Measurements from ENCODE around the gene STK17A. TPM values are rescaled to one million over a fixed set of nuclear protein-coding genes. Genes with fewer than 3 reads are reported as not detected.
A peak's percentile ranks its signal among the peaks of the same experiment; 100 is the strongest.

The STK17A gene
- polyA plus RNA-seq, 4 donors: 6.6 to 13.3 (median 11.5) TPM

DNA sequence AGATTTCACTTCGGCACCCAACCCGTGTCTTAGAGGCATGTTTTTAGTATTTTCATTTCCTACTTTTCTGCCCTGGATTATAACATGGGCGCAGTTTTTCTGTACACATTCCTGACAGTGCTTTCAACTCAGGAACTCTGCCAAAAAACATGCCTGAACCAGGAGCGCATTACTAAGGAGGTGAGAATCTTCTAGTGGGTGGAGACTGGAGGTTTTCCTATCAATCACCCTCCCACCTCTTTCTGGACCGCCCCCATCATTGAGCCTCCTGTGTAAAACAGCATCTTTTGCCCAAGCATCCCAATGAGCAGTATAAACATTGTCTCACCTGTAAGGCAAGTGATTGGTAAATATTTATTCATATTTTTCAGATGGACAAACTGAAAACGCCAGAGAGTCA lies 53.2 kb downstream of the STK17A start:
- Histone ChIP-seq H3K27ac (ENCODE audit: low read depth in 1 of 3, low read length in 2 of 3) (no peak overlapping the region), H3K4me3 (ENCODE audit: low read depth in 1 of 3, low read length in 3 of 3) (no peak overlapping the region), H3K4me1 (ENCODE audit: control insufficient read depth in 3 of 3, insufficient read depth in 2 of 3, low read depth in 1 of 3, low read length in 2 of 3) (peaks cover 7 to 18% (median 9%) of the 10 kb centered on the region in 3 donors), H3K9me3 (ENCODE audit: control insufficient read depth in 2 of 2, insufficient read depth in 1 of 2, low read depth in 1 of 2, low read length in 1 of 2) (no peaks in the 10 kb centered on the region), H3K36me3 (ENCODE audit: control insufficient read depth in 3 of 3, insufficient read depth in 2 of 3, low read depth in 1 of 3, low read length in 3 of 3) (peaks cover 6 to 27% (median 7%) of the 10 kb centered on the region in 3 donors), H3K27me3 (ENCODE audit: control insufficient read depth in 3 of 3, insufficient read depth in 3 of 3, low read length in 3 of 3) (no peaks in the 10 kb centered on the region)
- FAIRE-seq (no peak), DNase-seq (no peak)
- 83 to 92% (median 84%) methylated on average over 6 of the region's 6 CpGs for WGBS, 3 donors

GRCh38 chr7:43637114-43637806 lies 54.4 kb downstream of the STK17A start:
- Histone ChIP-seq H3K9me3 (ENCODE audit: control insufficient read depth in 2 of 2, insufficient read depth in 1 of 2, low read depth in 1 of 2, low read length in 1 of 2) (no peaks in the 10 kb centered on the region), H3K4me1 (ENCODE audit: control insufficient read depth in 3 of 3, insufficient read depth in 2 of 3, low read depth in 1 of 3, low read length in 2 of 3) (peaks cover 7 to 18% (median 9%) of the 10 kb centered on the region in 3 donors), H3K36me3 (ENCODE audit: control insufficient read depth in 3 of 3, insufficient read depth in 2 of 3, low read depth in 1 of 3, low read length in 3 of 3) (peaks cover 6 to 34% (median 6%) of the 10 kb centered on the region in 3 donors), H3K4me3 (ENCODE audit: low read depth in 1 of 3, low read length in 3 of 3) (no peak overlapping the region), H3K27ac (ENCODE audit: low read depth in 1 of 3, low read length in 2 of 3) (peak overlapping the region in 1 of 3 donors; percentile 17), H3K27me3 (ENCODE audit: control insufficient read depth in 3 of 3, insufficient read depth in 3 of 3, low read length in 3 of 3) (no peaks in the 10 kb centered on the region)
- FAIRE-seq (no peak), DNase-seq (peak in 1 of 2 donors; percentile 25)
- 64 to 70% (median 69%) methylated on average over 4 of the region's 4 CpGs for WGBS, 3 donors

GRCh38 chr7:43639858-43640491 lies 57.1 kb downstream of the STK17A start:
- Histone ChIP-seq H3K36me3 (ENCODE audit: control insufficient read depth in 3 of 3, insufficient read depth in 2 of 3, low read depth in 1 of 3, low read length in 3 of 3) (peaks cover 6 to 43% (median 7%) of the 10 kb centered on the region in 3 donors), H3K4me3 (ENCODE audit: low read depth in 1 of 3, low read length in 3 of 3) (no peak overlapping the region), H3K27me3 (ENCODE audit: control insufficient read depth in 3 of 3, insufficient read depth in 3 of 3, low read length in 3 of 3) (no peaks in the 10 kb centered on the region), H3K27ac (ENCODE audit: low read depth in 1 of 3, low read length in 2 of 3) (peak overlapping the region in 2 of 3 donors; percentile 65 to 83), H3K4me1 (ENCODE audit: control insufficient read depth in 3 of 3, insufficient read depth in 2 of 3, low read depth in 1 of 3, low read length in 2 of 3) (peaks cover 7 to 18% (median 9%) of the 10 kb centered on the region in 3 donors), H3K9me3 (ENCODE audit: control insufficient read depth in 2 of 2, insufficient read depth in 1 of 2, low read depth in 1 of 2, low read length in 1 of 2) (no peaks in the 10 kb centered on the region)
- DNase-seq (peak; percentile 68 to 97), FAIRE-seq (no peak)
- WGBS, 3 donors: 16 to 32% (median 32%) methylated on average over 6 of the region's 6 CpGs

DNA sequence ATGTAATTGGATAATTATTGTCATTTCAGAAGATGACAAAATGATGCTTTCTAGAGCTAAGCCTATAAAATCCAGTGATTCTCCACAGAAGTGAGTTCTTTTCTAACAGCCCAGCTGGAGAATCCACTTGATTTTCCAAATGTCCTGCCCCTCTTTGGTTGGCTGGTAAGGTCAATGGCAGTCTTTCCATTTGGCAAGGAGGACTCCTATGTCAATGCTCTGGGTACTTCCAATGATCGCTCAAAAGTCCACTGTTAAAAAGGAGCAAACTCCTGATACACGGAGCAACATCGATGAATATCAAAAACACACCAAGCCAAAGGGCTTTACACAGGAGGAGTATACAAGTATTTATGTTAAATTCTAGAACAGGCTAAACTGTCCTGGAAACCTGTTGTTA lies 57.8 kb downstream of the STK17A start:
- Histone ChIP-seq H3K27me3 (ENCODE audit: control insufficient read depth in 3 of 3, insufficient read depth in 3 of 3, low read length in 3 of 3) (no peaks in the 10 kb centered on the region), H3K4me1 (ENCODE audit: control insufficient read depth in 3 of 3, insufficient read depth in 2 of 3, low read depth in 1 of 3, low read length in 2 of 3) (peaks cover 7 to 21% (median 9%) of the 10 kb centered on the region in 3 donors), H3K4me3 (ENCODE audit: low read depth in 1 of 3, low read length in 3 of 3) (no peak overlapping the region), H3K9me3 (ENCODE audit: control insufficient read depth in 2 of 2, insufficient read depth in 1 of 2, low read depth in 1 of 2, low read length in 1 of 2) (no peaks in the 10 kb centered on the region), H3K27ac (ENCODE audit: low read depth in 1 of 3, low read length in 2 of 3) (peak overlapping the region in 2 of 3 donors; percentile 65 to 83), H3K36me3 (ENCODE audit: control insufficient read depth in 3 of 3, insufficient read depth in 2 of 3, low read depth in 1 of 3, low read length in 3 of 3) (peaks cover 2 to 43% (median 7%) of the 10 kb centered on the region in 3 donors)
- 98 to 99% (median 99%) methylated on average over 3 of the region's 3 CpGs for WGBS, 3 donors
- FAIRE-seq (no peak), DNase-seq (no peak)

- Histone ChIP-seq H3K27ac (ENCODE audit: low read depth in 1 of 3, low read length in 2 of 3) (no peak overlapping the region), H3K4me1 (ENCODE audit: control insufficient read depth in 3 of 3, insufficient read depth in 2 of 3, low read depth in 1 of 3, low read length in 2 of 3) (peaks cover 9 to 24% (median 23%) of the 10 kb centered on the region in 3 donors), H3K9me3 (ENCODE audit: control insufficient read depth in 2 of 2, insufficient read depth in 1 of 2, low read depth in 1 of 2, low read length in 1 of 2) (no peaks in the 10 kb centered on the region), H3K4me3 (ENCODE audit: low read depth in 1 of 3, low read length in 3 of 3) (no peak overlapping the region), H3K27me3 (ENCODE audit: control insufficient read depth in 3 of 3, insufficient read depth in 3 of 3, low read length in 3 of 3) (no peaks in the 10 kb centered on the region), H3K36me3 (ENCODE audit: control insufficient read depth in 3 of 3, insufficient read depth in 2 of 3, low read depth in 1 of 3, low read length in 3 of 3) (peaks cover 0 to 56% (median 4%) of the 10 kb centered on the region in 3 donors)
- FAIRE-seq (no peak), DNase-seq (no peak)
- 93 to 94% (median 94%) methylated on average over 13 of the region's 13 CpGs for WGBS, 3 donors
Observed at GRCh38 chr7:43642897-43643630, 60.2 kb downstream of the STK17A start.

DNA sequence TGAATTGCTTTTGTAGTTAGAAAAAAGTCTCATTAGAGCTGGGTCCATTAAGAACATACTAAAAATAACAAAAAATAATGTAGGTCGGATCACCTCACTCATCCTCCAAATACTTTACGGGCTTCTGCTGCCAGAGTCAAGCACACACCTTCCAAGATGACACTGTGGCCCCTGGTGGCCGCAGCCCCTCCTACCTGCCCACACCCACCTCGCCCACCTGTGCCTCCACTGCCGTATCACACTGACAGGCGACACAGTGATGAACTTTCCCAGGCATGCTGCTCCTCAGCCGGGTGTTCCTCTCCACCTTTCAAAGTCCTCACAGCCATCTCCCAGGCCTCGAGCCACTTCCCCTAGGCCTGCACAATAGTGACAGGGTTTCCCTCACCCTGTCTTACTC lies 60.9 kb downstream of the STK17A start:
- H3K4me3 ChIP-seq (ENCODE audit: low read depth in 1 of 3, low read length in 3 of 3): no peak overlapping the region
- peaks cover 0 to 56% (median 4%) of the 10 kb centered on the region in 3 donors for H3K36me3 ChIP-seq (ENCODE audit: control insufficient read depth in 3 of 3, insufficient read depth in 2 of 3, low read depth in 1 of 3, low read length in 3 of 3)
- DNase-seq: no peak
- no peak for FAIRE-seq
- H3K27ac ChIP-seq (ENCODE audit: low read depth in 1 of 3, low read length in 2 of 3): no peak overlapping the region
- no peaks in the 10 kb centered on the region for H3K9me3 ChIP-seq (ENCODE audit: control insufficient read depth in 2 of 2, insufficient read depth in 1 of 2, low read depth in 1 of 2, low read length in 1 of 2)
- H3K4me1 ChIP-seq (ENCODE audit: control insufficient read depth in 3 of 3, insufficient read depth in 2 of 3, low read depth in 1 of 3, low read length in 2 of 3): peaks cover 9 to 28% (median 23%) of the 10 kb centered on the region in 3 donors
- WGBS, 3 donors: 73 to 81% (median 74%) methylated on average over 8 of the region's 8 CpGs
- H3K27me3 ChIP-seq (ENCODE audit: control insufficient read depth in 3 of 3, insufficient read depth in 3 of 3, low read length in 3 of 3): no peaks in the 10 kb centered on the region

DNA sequence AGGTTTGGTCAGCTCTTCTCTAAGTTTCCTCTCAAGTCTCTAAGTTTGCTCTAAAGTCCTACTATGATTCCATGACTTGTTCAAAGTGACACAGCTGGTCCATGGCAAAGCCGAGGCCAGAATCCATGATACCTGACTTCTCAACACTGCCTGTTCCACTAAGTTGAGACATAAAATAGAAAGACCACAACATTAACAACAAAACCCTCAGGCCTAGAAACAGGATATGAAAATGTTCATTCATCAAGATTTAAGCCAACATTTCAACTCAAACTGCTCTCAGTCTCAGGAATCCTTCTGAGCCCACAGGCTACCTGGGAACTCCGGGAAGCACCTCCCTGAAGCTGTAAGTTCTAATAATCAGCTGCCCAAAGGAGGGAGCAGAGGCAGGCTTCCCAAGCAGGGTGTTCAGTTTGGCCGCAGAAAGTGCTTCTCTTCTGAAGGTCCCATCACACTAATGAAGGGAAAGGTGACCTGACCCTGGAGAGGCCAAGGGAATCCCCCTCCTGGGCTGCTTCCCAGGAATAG lies 62.9 kb downstream of the STK17A start:
- peaks cover 0 to 60% (median 4%) of the 10 kb centered on the region in 3 donors for H3K36me3 ChIP-seq (ENCODE audit: control insufficient read depth in 3 of 3, insufficient read depth in 2 of 3, low read depth in 1 of 3, low read length in 3 of 3)
- peak overlapping the region in 2 of 3 donors; percentile 36 to 96 for H3K27ac ChIP-seq (ENCODE audit: low read depth in 1 of 3, low read length in 2 of 3)
- FAIRE-seq (no peak), DNase-seq (no peak)
- H3K27me3 ChIP-seq (ENCODE audit: control insufficient read depth in 3 of 3, insufficient read depth in 3 of 3, low read length in 3 of 3): no peaks in the 10 kb centered on the region
- H3K4me3 ChIP-seq (ENCODE audit: low read depth in 1 of 3, low read length in 3 of 3): no peak overlapping the region
- H3K4me1 ChIP-seq (ENCODE audit: control insufficient read depth in 3 of 3, insufficient read depth in 2 of 3, low read depth in 1 of 3, low read length in 2 of 3): peaks cover under 1 to 19% (median 16%) of the 10 kb centered on the region in 3 donors
- 78 to 90% (median 81%) methylated on average over 3 of the region's 3 CpGs for WGBS, 3 donors
- no peaks in the 10 kb centered on the region for H3K9me3 ChIP-seq (ENCODE audit: control insufficient read depth in 2 of 2, insufficient read depth in 1 of 2, low read depth in 1 of 2, low read length in 1 of 2)
